HG02642 (cell line): ENCODE measurements around the gene TSTD2.
"Not testable (repeated sequence)": the region's sequence is repeated elsewhere in the genome, so short reads cannot be mapped to it uniquely, and the experiment has no call there.

Source experiments
- ATAC-seq: cut with Tn5 transposase; IDR thresholded peaks from one replicate; pipeline ENCODE4 v1.9.1; 2021; ENCODE audit warnings: mild to moderate bottlenecking; ENCODE audit not compliant: unreplicated experiment, poor library complexity

TSTD2 gene

GRCh38 chr9:97632248-97632984, 752 bp downstream of the TSTD2 start:
- peak; percentile 14 for ATAC-seq

- no peak for ATAC-seq
Measured at GRCh38 chr9:97630591-97630990, 2.6 kb downstream of the TSTD2 start.

GRCh38 chr9:97629156-97629555, 4.0 kb downstream of the TSTD2 start:
- no peak for ATAC-seq

- ATAC-seq: no peak
Measured at GRCh38 chr9:97628668-97629067, 4.5 kb downstream of the TSTD2 start.

GRCh38 chr9:97627624-97628023, 5.5 kb downstream of the TSTD2 start:
- ATAC-seq: no peak

GRCh38 chr9:97625620-97626019, 7.5 kb downstream of the TSTD2 start:
- no peak for ATAC-seq

- ATAC-seq: no peak
Measured at GRCh38 chr9:97623946-97624345, 9.2 kb downstream of the TSTD2 start.

GRCh38 chr9:97622483-97622882, 10.7 kb downstream of the TSTD2 start:
- not testable (repeated sequence) for ATAC-seq

- not testable (repeated sequence) for ATAC-seq
Measured at GRCh38 chr9:97620063-97620462, 13.1 kb downstream of the TSTD2 start.

- no peak for ATAC-seq
Measured at GRCh38 chr9:97617939-97618416, 15.2 kb downstream of the TSTD2 start.

- no peak for ATAC-seq
Measured at GRCh38 chr9:97615439-97616072, 17.6 kb downstream of the TSTD2 start.

- ATAC-seq: no peak
Measured at GRCh38 chr9:97604901-97605645, 28.1 kb downstream of the TSTD2 start.

GRCh38 chr9:97602430-97602829, 30.7 kb downstream of the TSTD2 start:
- no peak for ATAC-seq

GRCh38 chr9:97601228-97601898, 31.8 kb downstream of the TSTD2 start:
- no peak for ATAC-seq

- no peak for ATAC-seq
Measured at GRCh38 chr9:97600531-97601227, 32.5 kb downstream of the TSTD2 start.

- no peak for ATAC-seq
Measured at GRCh38 chr9:97599314-97599846, 33.8 kb downstream of the TSTD2 start.

- peak; percentile 87 for ATAC-seq
Measured at GRCh38 chr9:97598461-97599288, 34.5 kb downstream of the TSTD2 start.

- ATAC-seq: no peak
Measured at GRCh38 chr9:97596906-97597305, 36.3 kb downstream of the TSTD2 start.

- no peak for ATAC-seq
Measured at GRCh38 chr9:97594381-97594921, 38.7 kb downstream of the TSTD2 start.
